KOPT-K1 (cell line): Measurements from ENCODE around the gene KCNJ1.

Source experiments
- H3K27ac ChIP-seq: fragments of 200-600 bp; sonication (generic); 2 replicates; pipeline ENCODE4 v1.5.1; 2016; ENCODE audit warnings: antibody characterized with exemption, mild to moderate bottlenecking, low read depth, low read length; ENCODE audit not compliant: poor library complexity, severe bottlenecking
- H3K36me3 ChIP-seq: fragments of 200-600 bp; sonication (generic); 2 replicates; pipeline ENCODE4 v1.5.1; 2017; ENCODE audit warnings: antibody characterized with exemption, mild to moderate bottlenecking, low read length, moderate library complexity; ENCODE audit not compliant: insufficient read depth
- H3K9me3 ChIP-seq: fragments of 200-600 bp; sonication (generic); 2 replicates; pipeline ENCODE4 v1.5.1; 2017; ENCODE audit warnings: antibody characterized with exemption, low read length, mild to moderate bottlenecking; ENCODE audit not compliant: insufficient read depth, poor library complexity, severe bottlenecking

Gene KCNJ1

GRCh38 chr11:128878455-128878854, 11.4 kb upstream of the KCNJ1 start:
- H3K9me3 ChIP-seq, result no peaks in the 10 kb centered on the region
- no peaks in the 10 kb centered on the region for H3K36me3 ChIP-seq
- no peak overlapping the region for H3K27ac ChIP-seq

GRCh38 chr11:128877726-128878125, 10.6 kb upstream of the KCNJ1 start:
- Histone ChIP-seq H3K36me3 (no peaks in the 10 kb centered on the region), H3K27ac (no peak overlapping the region), H3K9me3 (no peaks in the 10 kb centered on the region)

- Histone ChIP-seq H3K27ac (no peak overlapping the region), H3K9me3 (no peaks in the 10 kb centered on the region), H3K36me3 (no peaks in the 10 kb centered on the region)
These were observed 9.1 kb upstream of the KCNJ1 start for GRCh38 chr11:128876133-128876650.

GRCh38 chr11:128874427-128874826, 7.3 kb upstream of the KCNJ1 start:
- Histone ChIP-seq H3K9me3 (no peaks in the 10 kb centered on the region), H3K36me3 (no peaks in the 10 kb centered on the region), H3K27ac (no peak overlapping the region)

GRCh38 chr11:128872594-128872993, 5.5 kb upstream of the KCNJ1 start:
- H3K27ac ChIP-seq, result no peak overlapping the region
- H3K9me3 ChIP-seq, result no peaks in the 10 kb centered on the region
- no peaks in the 10 kb centered on the region for H3K36me3 ChIP-seq

GRCh38 chr11:128872094-128872493, 5.0 kb upstream of the KCNJ1 start:
- Histone ChIP-seq H3K27ac (no peak overlapping the region), H3K9me3 (no peaks in the 10 kb centered on the region), H3K36me3 (no peaks in the 10 kb centered on the region)

- Histone ChIP-seq H3K9me3 (no peaks in the 10 kb centered on the region), H3K36me3 (no peaks in the 10 kb centered on the region), H3K27ac (no peak overlapping the region)
These were observed 4.1 kb upstream of the KCNJ1 start for GRCh38 chr11:128871168-128871610.

GRCh38 chr11:128868841-128869671, 2.0 kb upstream of the KCNJ1 start:
- Histone ChIP-seq H3K27ac (no peak overlapping the region), H3K9me3 (no peaks in the 10 kb centered on the region), H3K36me3 (no peaks in the 10 kb centered on the region)

GRCh38 chr11:128865490-128865889, 1.6 kb downstream of the KCNJ1 start:
- Histone ChIP-seq H3K9me3 (no peaks in the 10 kb centered on the region), H3K27ac (no peak overlapping the region), H3K36me3 (no peaks in the 10 kb centered on the region)

GRCh38 chr11:128862908-128863660, 4.0 kb downstream of the KCNJ1 start:
- Histone ChIP-seq H3K27ac (no peak overlapping the region), H3K9me3 (no peaks in the 10 kb centered on the region)

GRCh38 chr11:128862406-128862805, 4.7 kb downstream of the KCNJ1 start:
- Histone ChIP-seq H3K27ac (no peak overlapping the region), H3K9me3 (no peaks in the 10 kb centered on the region), H3K36me3 (no peaks in the 10 kb centered on the region)

More at GRCh38 chr11:128862908-128863660, 4.0 kb downstream of the KCNJ1 start:
- no peaks in the 10 kb centered on the region for H3K36me3 ChIP-seq

- Histone ChIP-seq H3K27ac (no peak overlapping the region), H3K9me3 (no peaks in the 10 kb centered on the region)
These were observed 6.3 kb downstream of the KCNJ1 start for GRCh38 chr11:128860571-128861361.

GRCh38 chr11:128859563-128860441, 7.3 kb downstream of the KCNJ1 start:
- Histone ChIP-seq H3K9me3 (no peaks in the 10 kb centered on the region), H3K27ac (no peak overlapping the region), H3K36me3 (no peaks in the 10 kb centered on the region)

More at GRCh38 chr11:128860571-128861361, 6.3 kb downstream of the KCNJ1 start:
- H3K36me3 ChIP-seq, result no peaks in the 10 kb centered on the region

GRCh38 chr11:128857341-128857740, 9.8 kb downstream of the KCNJ1 start:
- H3K9me3 ChIP-seq, result no peaks in the 10 kb centered on the region
- no peaks in the 10 kb centered on the region for H3K36me3 ChIP-seq
- no peak overlapping the region for H3K27ac ChIP-seq
